GM23338 (cell line): ENCODE measurements around the gene GUCY1A1.

ENCODE experiments used
- CREB1 ChIP-seq: fragments of 250-450 bp; sonication (Bioruptor Pico); IDR thresholded peaks from 2 replicates; pipeline ENCODE4 v1.5.0; 2020; ENCODE audit warnings: low read depth, mild to moderate bottlenecking, moderate library complexity
- CTCF ChIP-seq, 2 experiments: fragments of 200-600 bp in 1 of 2; sonication (generic) in 1 of 2; conservative IDR thresholded peaks; 2 replicates each; pipeline versions ENCODE4 v1.5.1 to v1.6.1; 2016 to 2017; ENCODE audit warnings: antibody characterized with exemption in 2 of 2, low read depth in 2 of 2, mild to moderate bottlenecking in 2 of 2, moderate library complexity in 1 of 2
- EZH2 ChIP-seq: fragments of 200-600 bp; sonication (generic); IDR thresholded peaks from one replicate; pipeline ENCODE4 v1.8.0; 2017; ENCODE audit warnings: antibody characterized with exemption, mild to moderate bottlenecking, low read depth; ENCODE audit not compliant: unreplicated experiment
- EZH2phosphoT487 ChIP-seq: fragments of 200-600 bp; sonication (generic); IDR thresholded peaks from one replicate; pipeline ENCODE4 v1.8.1; 2018; ENCODE audit warnings: antibody characterized with exemption; ENCODE audit not compliant: unreplicated experiment
- JUNB ChIP-seq: IDR thresholded peaks from one replicate; pipeline ENCODE4 v1.6.1; 2016; ENCODE audit warnings: antibody characterized with exemption; ENCODE audit not compliant: unreplicated experiment
- NANOG ChIP-seq: IDR thresholded peaks from 2 replicates; pipeline ENCODE4 v1.6.1; 2016; ENCODE audit warnings: antibody characterized with exemption, borderline replicate concordance
- POLR2AphosphoS5 ChIP-seq: IDR thresholded peaks from 2 replicates; pipeline ENCODE4 v1.6.1; 2016; ENCODE audit warnings: antibody characterized with exemption, low read depth
- REST ChIP-seq: IDR thresholded peaks from one replicate; pipeline ENCODE4 v1.6.1; 2018; ENCODE audit warnings: antibody characterized with exemption; ENCODE audit not compliant: unreplicated experiment
- STAT1 ChIP-seq: IDR thresholded peaks from one replicate; pipeline ENCODE4 v1.6.1; 2016; ENCODE audit warnings: antibody characterized with exemption; ENCODE audit not compliant: unreplicated experiment
- ZNF331 ChIP-seq: fragments of 250-450 bp; sonication (Bioruptor Pico); IDR thresholded peaks from 2 replicates; pipeline ENCODE4 v1.5.0; 2020; ENCODE audit warnings: low read depth, mild to moderate bottlenecking, moderate library complexity
- ZNF462 ChIP-seq: fragments of 250-450 bp; sonication (Bioruptor Pico); IDR thresholded peaks from 2 replicates; pipeline ENCODE4 v1.5.0; 2020; ENCODE audit warnings: mild to moderate bottlenecking, moderate library complexity

GRCh38 chr4:155758481-155759371, 92.1 kb downstream of the GUCY1A1 start, which contains the start of gene GUCY1B1:
- peak in 1 of 2 experiments; percentile 18; a peak in 2 of 4 replicates for TF ChIP-seq CTCF (conservative IDR thresholded peaks at IDR 0.05; ENCODE audit: low read depth in 2 of 2)
- no peak for TF ChIP-seq EZH2
- no peak for TF ChIP-seq JUNB
- TF ChIP-seq ZNF331 (CRISPR knock-in tag) = no peak
- 0 out of 2 replicates have a peak, but pooled peaks have one; percentile 26 for TF ChIP-seq POLR2AphosphoS5
- no peak for TF ChIP-seq REST
- no peak for TF ChIP-seq NANOG
- no peak for TF ChIP-seq EZH2phosphoT487
- no peak for TF ChIP-seq CREB1
- no peak for TF ChIP-seq ZNF462 (CRISPR knock-in tag)
- TF ChIP-seq STAT1 = no peak
